HG03521 (cell line): ENCODE measurements around the gene GJD3.

Source experiments
- ATAC-seq: cut with Tn5 transposase; IDR thresholded peaks from one replicate; pipeline ENCODE4 v1.9.1; 2021; ENCODE audit warnings: mild to moderate bottlenecking, moderate library complexity; ENCODE audit not compliant: unreplicated experiment

Gene GJD3

DNA sequence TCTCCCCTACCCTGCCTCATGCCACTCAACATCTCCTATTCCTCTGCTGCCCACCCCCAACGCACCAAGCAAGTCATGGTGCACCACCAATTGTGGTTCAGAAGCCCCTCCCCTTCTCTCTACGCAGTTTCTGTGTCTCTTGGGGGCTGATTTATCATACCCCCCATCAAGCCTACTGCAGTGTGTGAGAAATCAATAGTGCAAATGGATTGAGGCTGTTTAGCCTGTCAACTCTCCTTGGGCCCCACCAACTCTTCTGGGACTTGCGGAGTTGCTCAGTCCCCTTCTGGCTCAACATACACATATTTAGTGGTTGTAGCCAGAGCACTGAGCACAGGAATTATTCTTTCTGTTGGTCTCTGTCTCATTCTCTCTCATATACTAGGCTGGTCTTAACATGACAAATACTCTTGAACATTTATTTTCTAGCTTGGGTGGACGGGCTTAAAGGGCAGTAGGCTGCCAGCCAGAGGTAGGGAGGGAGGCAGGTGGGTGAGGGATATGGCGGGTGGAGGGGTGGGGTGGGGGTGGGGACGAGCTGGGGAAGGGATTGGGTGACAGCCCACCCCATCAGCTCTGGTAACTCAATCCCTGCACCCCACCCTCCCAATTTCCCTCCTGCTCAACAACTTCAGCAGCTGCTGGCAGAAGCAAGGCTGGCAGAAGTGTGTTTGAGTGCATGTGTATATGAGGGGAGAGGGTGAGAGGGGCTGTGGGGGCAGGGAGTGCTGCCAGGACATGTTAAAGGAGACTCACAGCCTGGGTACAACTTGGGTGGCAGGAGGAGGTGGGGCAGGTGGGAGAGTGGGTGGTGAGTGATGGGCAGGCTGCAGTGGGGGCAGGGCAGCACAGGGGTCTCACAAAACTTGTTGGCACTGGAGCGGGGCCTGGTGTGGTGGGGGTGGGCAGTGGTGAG is 50.6 kb downstream of the GJD3 start:
- ATAC-seq, result no peak
